ENCODE results near the gene NDUFC2. TPM values are rescaled to one million over a fixed set of nuclear protein-coding genes. Genes with fewer than 3 reads are reported as not detected.

Gene NDUFC2
- total and polyA plus RNA-seq, 2 experiments from 2014 or later: 122 to 711 TPM

DNA sequence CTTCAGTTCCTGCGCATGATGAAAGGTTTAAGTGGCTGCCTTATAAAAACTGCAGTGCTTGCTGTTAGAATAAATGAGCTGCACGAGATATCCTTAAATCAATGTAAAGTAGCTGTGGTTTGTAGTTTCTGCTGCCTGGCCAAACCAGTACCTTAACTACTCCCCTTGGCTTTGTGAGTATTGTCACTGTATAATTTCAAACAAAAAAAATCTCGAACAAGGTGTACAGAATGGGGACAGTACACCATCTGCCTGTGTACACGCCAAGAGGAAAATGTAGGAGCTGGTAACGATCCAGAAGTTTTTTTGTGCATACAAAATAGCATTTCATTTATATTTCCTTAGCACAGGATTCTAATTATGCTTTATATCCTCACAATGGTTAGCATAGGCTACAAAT, 20.6 kb upstream of the NDUFC2 start:
- H3K27me3 Mint-ChIP-seq (ENCODE audit: insufficient read depth, low read depth, poor library complexity): peaks cover 3% of the 10 kb centered on the region
- no peaks in the 10 kb centered on the region for H3F3A ChIP-seq (replicated peaks; ENCODE audit: low read depth)
- no peaks in the 10 kb centered on the region for H3K27me3 ChIP-seq (ENCODE audit: insufficient read depth)
- H3K79me2 ChIP-seq (replicated peaks; ENCODE audit: insufficient read depth): no peaks in the 10 kb centered on the region
- no peak overlapping the region for H3K4me3 Mint-ChIP-seq
- peaks cover 44% of the 10 kb centered on the region for H3K36me3 Mint-ChIP-seq (ENCODE audit: low read depth)
- H2AFZ ChIP-seq: no peak overlapping the region
- no peak overlapping the region for H3K4me2 ChIP-seq
- H4K20me1 ChIP-seq (replicated peaks; ENCODE audit: insufficient read depth): no peaks in the 10 kb centered on the region
- H3K36me3 ChIP-seq (ENCODE audit: insufficient read depth): peaks cover 30% of the 10 kb centered on the region
- no peaks in the 10 kb centered on the region for H3K4me1 Mint-ChIP-seq
- no peak for TF ChIP-seq NANOG (IDR thresholded peaks at IDR 0.05; ENCODE audit: borderline replicate concordance)
- TF ChIP-seq, protein P1, sequence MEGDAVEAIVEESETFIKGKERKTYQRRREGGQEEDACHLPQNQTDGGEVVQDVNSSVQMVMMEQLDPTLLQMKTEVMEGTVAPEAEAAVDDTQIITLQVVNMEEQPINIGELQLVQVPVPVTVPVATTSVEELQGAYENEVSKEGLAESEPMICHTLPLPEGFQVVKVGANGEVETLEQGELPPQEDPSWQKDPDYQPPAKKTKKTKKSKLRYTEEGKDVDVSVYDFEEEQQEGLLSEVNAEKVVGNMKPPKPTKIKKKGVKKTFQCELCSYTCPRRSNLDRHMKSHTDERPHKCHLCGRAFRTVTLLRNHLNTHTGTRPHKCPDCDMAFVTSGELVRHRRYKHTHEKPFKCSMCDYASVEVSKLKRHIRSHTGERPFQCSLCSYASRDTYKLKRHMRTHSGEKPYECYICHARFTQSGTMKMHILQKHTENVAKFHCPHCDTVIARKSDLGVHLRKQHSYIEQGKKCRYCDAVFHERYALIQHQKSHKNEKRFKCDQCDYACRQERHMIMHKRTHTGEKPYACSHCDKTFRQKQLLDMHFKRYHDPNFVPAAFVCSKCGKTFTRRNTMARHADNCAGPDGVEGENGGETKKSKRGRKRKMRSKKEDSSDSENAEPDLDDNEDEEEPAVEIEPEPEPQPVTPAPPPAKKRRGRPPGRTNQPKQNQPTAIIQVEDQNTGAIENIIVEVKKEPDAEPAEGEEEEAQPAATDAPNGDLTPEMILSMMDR (conservative IDR thresholded peaks at IDR 0.05; ENCODE audit: low read depth in 2 of 2): no peak
- TF ChIP-seq JUNB (IDR thresholded peaks at IDR 0.05; ENCODE audit: unreplicated experiment): no peak
- TF ChIP-seq CREB1 (CRISPR knock-in tag; IDR thresholded peaks at IDR 0.05; ENCODE audit: low read depth): no peak
- no peak for TF ChIP-seq EZH2phosphoT487 (IDR thresholded peaks at IDR 0.05; ENCODE audit: unreplicated experiment)
- TF ChIP-seq, protein P2, sequence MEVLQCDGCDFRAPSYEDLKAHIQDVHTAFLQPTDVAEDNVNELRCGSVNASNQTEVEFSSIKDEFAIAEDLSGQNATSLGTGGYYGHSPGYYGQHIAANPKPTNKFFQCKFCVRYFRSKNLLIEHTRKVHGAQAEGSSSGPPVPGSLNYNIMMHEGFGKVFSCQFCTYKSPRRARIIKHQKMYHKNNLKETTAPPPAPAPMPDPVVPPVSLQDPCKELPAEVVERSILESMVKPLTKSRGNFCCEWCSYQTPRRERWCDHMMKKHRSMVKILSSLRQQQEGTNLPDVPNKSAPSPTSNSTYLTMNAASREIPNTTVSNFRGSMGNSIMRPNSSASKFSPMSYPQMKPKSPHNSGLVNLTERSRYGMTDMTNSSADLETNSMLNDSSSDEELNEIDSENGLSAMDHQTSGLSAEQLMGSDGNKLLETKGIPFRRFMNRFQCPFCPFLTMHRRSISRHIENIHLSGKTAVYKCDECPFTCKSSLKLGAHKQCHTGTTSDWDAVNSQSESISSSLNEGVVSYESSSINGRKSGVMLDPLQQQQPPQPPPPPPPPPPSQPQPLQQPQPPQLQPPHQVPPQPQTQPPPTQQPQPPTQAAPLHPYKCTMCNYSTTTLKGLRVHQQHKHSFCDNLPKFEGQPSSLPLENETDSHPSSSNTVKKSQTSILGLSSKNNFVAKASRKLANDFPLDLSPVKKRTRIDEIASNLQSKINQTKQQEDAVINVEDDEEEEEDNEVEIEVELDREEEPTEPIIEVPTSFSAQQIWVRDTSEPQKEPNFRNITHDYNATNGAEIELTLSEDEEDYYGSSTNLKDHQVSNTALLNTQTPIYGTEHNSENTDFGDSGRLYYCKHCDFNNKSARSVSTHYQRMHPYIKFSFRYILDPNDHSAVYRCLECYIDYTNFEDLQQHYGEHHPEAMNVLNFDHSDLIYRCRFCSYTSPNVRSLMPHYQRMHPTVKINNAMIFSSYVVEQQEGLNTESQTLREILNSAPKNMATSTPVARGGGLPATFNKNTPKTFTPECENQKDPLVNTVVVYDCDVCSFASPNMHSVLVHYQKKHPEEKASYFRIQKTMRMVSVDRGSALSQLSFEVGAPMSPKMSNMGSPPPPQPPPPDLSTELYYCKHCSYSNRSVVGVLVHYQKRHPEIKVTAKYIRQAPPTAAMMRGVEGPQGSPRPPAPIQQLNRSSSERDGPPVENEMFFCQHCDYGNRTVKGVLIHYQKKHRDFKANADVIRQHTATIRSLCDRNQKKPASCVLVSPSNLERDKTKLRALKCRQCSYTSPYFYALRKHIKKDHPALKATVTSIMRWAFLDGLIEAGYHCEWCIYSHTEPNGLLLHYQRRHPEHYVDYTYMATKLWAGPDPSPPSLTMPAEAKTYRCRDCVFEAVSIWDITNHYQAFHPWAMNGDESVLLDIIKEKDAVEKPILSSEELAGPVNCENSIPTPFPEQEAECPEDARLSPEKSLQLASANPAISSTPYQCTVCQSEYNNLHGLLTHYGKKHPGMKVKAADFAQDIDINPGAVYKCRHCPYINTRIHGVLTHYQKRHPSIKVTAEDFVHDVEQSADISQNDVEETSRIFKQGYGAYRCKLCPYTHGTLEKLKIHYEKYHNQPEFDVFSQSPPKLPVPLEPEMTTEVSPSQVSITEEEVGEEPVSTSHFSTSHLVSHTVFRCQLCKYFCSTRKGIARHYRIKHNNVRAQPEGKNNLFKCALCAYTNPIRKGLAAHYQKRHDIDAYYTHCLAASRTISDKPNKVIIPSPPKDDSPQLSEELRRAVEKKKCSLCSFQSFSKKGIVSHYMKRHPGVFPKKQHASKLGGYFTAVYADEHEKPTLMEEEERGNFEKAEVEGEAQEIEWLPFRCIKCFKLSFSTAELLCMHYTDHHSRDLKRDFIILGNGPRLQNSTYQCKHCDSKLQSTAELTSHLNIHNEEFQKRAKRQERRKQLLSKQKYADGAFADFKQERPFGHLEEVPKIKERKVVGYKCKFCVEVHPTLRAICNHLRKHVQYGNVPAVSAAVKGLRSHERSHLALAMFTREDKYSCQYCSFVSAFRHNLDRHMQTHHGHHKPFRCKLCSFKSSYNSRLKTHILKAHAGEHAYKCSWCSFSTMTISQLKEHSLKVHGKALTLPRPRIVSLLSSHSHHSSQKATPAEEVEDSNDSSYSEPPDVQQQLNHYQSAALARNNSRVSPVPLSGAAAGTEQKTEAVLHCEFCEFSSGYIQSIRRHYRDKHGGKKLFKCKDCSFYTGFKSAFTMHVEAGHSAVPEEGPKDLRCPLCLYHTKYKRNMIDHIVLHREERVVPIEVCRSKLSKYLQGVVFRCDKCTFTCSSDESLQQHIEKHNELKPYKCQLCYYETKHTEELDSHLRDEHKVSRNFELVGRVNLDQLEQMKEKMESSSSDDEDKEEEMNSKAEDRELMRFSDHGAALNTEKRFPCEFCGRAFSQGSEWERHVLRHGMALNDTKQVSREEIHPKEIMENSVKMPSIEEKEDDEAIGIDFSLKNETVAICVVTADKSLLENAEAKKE (CRISPR knock-in tag; IDR thresholded peaks at IDR 0.05): no peak
- no peak for TF ChIP-seq STAT1 (IDR thresholded peaks at IDR 0.05; ENCODE audit: unreplicated experiment)
- TF ChIP-seq, protein P3, sequence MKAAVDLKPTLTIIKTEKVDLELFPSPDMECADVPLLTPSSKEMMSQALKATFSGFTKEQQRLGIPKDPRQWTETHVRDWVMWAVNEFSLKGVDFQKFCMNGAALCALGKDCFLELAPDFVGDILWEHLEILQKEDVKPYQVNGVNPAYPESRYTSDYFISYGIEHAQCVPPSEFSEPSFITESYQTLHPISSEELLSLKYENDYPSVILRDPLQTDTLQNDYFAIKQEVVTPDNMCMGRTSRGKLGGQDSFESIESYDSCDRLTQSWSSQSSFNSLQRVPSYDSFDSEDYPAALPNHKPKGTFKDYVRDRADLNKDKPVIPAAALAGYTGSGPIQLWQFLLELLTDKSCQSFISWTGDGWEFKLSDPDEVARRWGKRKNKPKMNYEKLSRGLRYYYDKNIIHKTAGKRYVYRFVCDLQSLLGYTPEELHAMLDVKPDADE (IDR thresholded peaks at IDR 0.05): no peak
- TF ChIP-seq ZNF331 (CRISPR knock-in tag; IDR thresholded peaks at IDR 0.05; ENCODE audit: low read depth): no peak
- TF ChIP-seq POLR2AphosphoS5 (IDR thresholded peaks at IDR 0.05; ENCODE audit: low read depth): no peak
- no peak for TF ChIP-seq ZNF114 (CRISPR knock-in tag; IDR thresholded peaks at IDR 0.05)
- TF ChIP-seq, protein P4, sequence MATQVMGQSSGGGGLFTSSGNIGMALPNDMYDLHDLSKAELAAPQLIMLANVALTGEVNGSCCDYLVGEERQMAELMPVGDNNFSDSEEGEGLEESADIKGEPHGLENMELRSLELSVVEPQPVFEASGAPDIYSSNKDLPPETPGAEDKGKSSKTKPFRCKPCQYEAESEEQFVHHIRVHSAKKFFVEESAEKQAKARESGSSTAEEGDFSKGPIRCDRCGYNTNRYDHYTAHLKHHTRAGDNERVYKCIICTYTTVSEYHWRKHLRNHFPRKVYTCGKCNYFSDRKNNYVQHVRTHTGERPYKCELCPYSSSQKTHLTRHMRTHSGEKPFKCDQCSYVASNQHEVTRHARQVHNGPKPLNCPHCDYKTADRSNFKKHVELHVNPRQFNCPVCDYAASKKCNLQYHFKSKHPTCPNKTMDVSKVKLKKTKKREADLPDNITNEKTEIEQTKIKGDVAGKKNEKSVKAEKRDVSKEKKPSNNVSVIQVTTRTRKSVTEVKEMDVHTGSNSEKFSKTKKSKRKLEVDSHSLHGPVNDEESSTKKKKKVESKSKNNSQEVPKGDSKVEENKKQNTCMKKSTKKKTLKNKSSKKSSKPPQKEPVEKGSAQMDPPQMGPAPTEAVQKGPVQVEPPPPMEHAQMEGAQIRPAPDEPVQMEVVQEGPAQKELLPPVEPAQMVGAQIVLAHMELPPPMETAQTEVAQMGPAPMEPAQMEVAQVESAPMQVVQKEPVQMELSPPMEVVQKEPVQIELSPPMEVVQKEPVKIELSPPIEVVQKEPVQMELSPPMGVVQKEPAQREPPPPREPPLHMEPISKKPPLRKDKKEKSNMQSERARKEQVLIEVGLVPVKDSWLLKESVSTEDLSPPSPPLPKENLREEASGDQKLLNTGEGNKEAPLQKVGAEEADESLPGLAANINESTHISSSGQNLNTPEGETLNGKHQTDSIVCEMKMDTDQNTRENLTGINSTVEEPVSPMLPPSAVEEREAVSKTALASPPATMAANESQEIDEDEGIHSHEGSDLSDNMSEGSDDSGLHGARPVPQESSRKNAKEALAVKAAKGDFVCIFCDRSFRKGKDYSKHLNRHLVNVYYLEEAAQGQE (IDR thresholded peaks at IDR 0.05; ENCODE audit: unreplicated experiment): no peak
- TF ChIP-seq EZH2 (IDR thresholded peaks at IDR 0.05; ENCODE audit: low read depth, unreplicated experiment): no peak
- H3K9me2 ChIP-seq (ENCODE audit: insufficient read depth): no peaks in the 10 kb centered on the region
- DNase-seq (ENCODE audit: low spot score) (no peak), ATAC-seq (no peak)
- H3K4me3 ChIP-seq: no peak overlapping the region
- H3K4me1 ChIP-seq (ENCODE audit: insufficient read depth): no peaks in the 10 kb centered on the region
- H3K27ac Mint-ChIP-seq: no peak overlapping the region
- no peak overlapping the region for H3K27ac ChIP-seq (ENCODE audit: low read depth)
- H3K9me3 Mint-ChIP-seq: no peaks in the 10 kb centered on the region
